ENCODE data around the gene RHOU. TPM values are rescaled to one million over a fixed set of nuclear protein-coding genes. Genes with fewer than 3 reads are reported as not detected.

Gene RHOU
- total RNA-seq, 1 experiment from 2014 or later = not detected

DNA sequence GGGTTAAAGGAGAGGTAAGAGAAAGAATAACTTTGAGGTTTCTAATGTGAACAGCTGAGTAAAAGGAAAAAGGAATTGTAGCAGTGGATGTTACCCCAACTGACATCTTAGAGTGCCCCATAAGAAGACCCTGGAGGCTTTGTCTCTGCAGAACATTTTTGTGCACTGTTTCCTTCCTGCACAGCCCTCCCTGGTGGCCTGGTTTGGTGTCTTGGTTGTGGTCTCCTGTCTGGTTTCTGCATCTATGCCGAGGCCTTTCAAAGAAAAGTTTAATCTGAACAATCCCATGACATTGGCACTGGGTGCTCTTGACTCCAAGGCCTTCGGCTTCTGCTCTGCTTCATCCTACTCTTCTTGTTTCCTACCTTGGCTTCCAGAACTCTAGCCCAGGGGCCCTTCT lies 57.8 kb downstream of the RHOU start:
- POLR2A ChIA-PET (ENCODE audit: unreplicated experiment) = no interaction called here
- TF ChIP-seq CTCF (conservative IDR thresholded peaks at IDR 0.05) (no peak), EZH2 (IDR thresholded peaks at IDR 0.05; ENCODE audit: low read depth) (no peak)
- Histone ChIP-seq H3K4me2 (no peak overlapping the region), H3K9me3 (ENCODE audit: insufficient read depth, low read depth) (no peaks in the 10 kb centered on the region), H3K4me3 (no peak overlapping the region), H3K79me2 (ENCODE audit: low read depth) (no peaks in the 10 kb centered on the region), H4K20me1 (ENCODE audit: insufficient read depth) (no peaks in the 10 kb centered on the region), H3K27me3 (ENCODE audit: insufficient read depth, low read depth) (peaks cover 65% of the 10 kb centered on the region), H2AFZ (no peak overlapping the region), H3K4me1 (replicated peaks; ENCODE audit: insufficient read depth) (no peaks in the 10 kb centered on the region), H3K36me3 (ENCODE audit: low read depth) (no peaks in the 10 kb centered on the region), H3K27ac (no peak overlapping the region), H3K9me2 (ENCODE audit: insufficient read depth) (no peaks in the 10 kb centered on the region), H3F3A (ENCODE audit: insufficient read depth, low read depth) (no peaks in the 10 kb centered on the region)
- no peak for DNase-seq
- intact Hi-C loops (cut with micrococcal nuclease; ENCODE audit: unreplicated experiment) = no loop called here
- CTCF ChIA-PET = no interaction called here
- BruUV-seq (replicated peaks) = no TSS peak

- Histone ChIP-seq H3K9me3 (ENCODE audit: insufficient read depth, low read depth) (no peaks in the 10 kb centered on the region), H3K4me1 (replicated peaks; ENCODE audit: insufficient read depth) (no peaks in the 10 kb centered on the region), H3K9me2 (ENCODE audit: insufficient read depth) (no peaks in the 10 kb centered on the region), H3K27ac (no peak overlapping the region), H3K79me2 (ENCODE audit: low read depth) (no peaks in the 10 kb centered on the region), H3F3A (ENCODE audit: insufficient read depth, low read depth) (no peaks in the 10 kb centered on the region), H3K4me3 (no peak overlapping the region), H4K20me1 (ENCODE audit: insufficient read depth) (no peaks in the 10 kb centered on the region), H2AFZ (no peak overlapping the region), H3K36me3 (ENCODE audit: low read depth) (no peaks in the 10 kb centered on the region), H3K4me2 (no peak overlapping the region), H3K27me3 (ENCODE audit: insufficient read depth, low read depth) (peaks cover 54% of the 10 kb centered on the region)
- no peak for DNase-seq
- ChIA-PET CTCF (no interaction called here), POLR2A (ENCODE audit: unreplicated experiment) (no interaction called here)
- no peak for TF ChIP-seq CTCF (conservative IDR thresholded peaks at IDR 0.05)
- TF ChIP-seq EZH2 (IDR thresholded peaks at IDR 0.05; ENCODE audit: low read depth) = no peak
- intact Hi-C loops (cut with micrococcal nuclease; ENCODE audit: unreplicated experiment) = no loop called here
- no TSS peak for BruUV-seq (replicated peaks)
These were observed 58.9 kb downstream of the RHOU start for GRCh38 chr1:228794173-228794572.

DNA sequence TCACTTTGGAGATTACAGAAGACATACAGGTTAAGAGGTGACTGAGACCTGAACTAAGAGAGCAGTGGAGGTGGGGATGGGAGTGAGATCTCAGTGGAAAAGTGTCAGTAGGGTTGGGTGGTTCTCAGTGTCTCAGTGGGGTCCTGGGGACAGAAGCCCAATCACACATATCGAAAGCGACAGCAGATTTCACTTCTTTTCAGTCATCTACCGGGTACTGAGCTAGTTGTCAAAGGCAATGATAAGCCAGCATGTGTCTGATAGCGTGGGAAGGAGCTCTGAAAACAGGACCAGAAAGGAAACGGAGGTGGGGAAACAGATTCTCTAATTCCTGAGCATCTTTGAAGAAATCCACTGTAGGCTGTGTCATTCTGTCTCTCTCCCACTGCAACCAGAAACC lies 59.5 kb downstream of the RHOU start:
- H3K4me1 ChIP-seq (replicated peaks; ENCODE audit: insufficient read depth) = no peaks in the 10 kb centered on the region
- H3K9me3 ChIP-seq (ENCODE audit: insufficient read depth, low read depth) = no peaks in the 10 kb centered on the region
- TF ChIP-seq EZH2 (IDR thresholded peaks at IDR 0.05; ENCODE audit: low read depth) (no peak), CTCF (conservative IDR thresholded peaks at IDR 0.05) (no peak)
- no peak overlapping the region for H3K27ac ChIP-seq
- H3K27me3 ChIP-seq (ENCODE audit: insufficient read depth, low read depth) = peaks cover 53% of the 10 kb centered on the region
- H3K4me2 ChIP-seq = no peak overlapping the region
- no TSS peak for BruUV-seq (replicated peaks)
- no peaks in the 10 kb centered on the region for H3K36me3 ChIP-seq (ENCODE audit: low read depth)
- no peak overlapping the region for H3K4me3 ChIP-seq
- intact Hi-C loops (cut with micrococcal nuclease; ENCODE audit: unreplicated experiment) = no loop called here
- no peak overlapping the region for H2AFZ ChIP-seq
- DNase-seq = no peak
- no peaks in the 10 kb centered on the region for H3K79me2 ChIP-seq (ENCODE audit: low read depth)
- no peaks in the 10 kb centered on the region for H3F3A ChIP-seq (ENCODE audit: insufficient read depth, low read depth)
- H4K20me1 ChIP-seq (ENCODE audit: insufficient read depth) = no peaks in the 10 kb centered on the region
- ChIA-PET POLR2A (ENCODE audit: unreplicated experiment) (no interaction called here), CTCF (no interaction called here)
- H3K9me2 ChIP-seq (ENCODE audit: insufficient read depth) = no peaks in the 10 kb centered on the region
